Erythroblast (primary cell): ENCODE results near the gene PPFIA2.

ENCODE experiments used
- GATA1 ChIP-seq: IDR thresholded peaks from 2 replicates; pipeline ENCODE4 v1.6.1; 2011; ENCODE audit warnings: low read depth, mild to moderate bottlenecking, control low read depth, low read length, moderate library complexity
- POLR2A ChIP-seq: IDR thresholded peaks from 2 replicates; pipeline ENCODE4 v1.6.1; 2011; ENCODE audit warnings: mild to moderate bottlenecking, low read length

GRCh38 chr12:81539279-81539678 is 219.9 kb downstream of the PPFIA2 start:
- TF ChIP-seq POLR2A (no peak), GATA1 (no peak)
